PC-3 (cell line): ENCODE measurements around the gene MAPK7. TPM values are rescaled to one million over a fixed set of nuclear protein-coding genes. Genes with fewer than 3 reads are reported as not detected.

Source experiments
- ATAC-seq: fragments of 200-7000 bp; cut with Tn5 transposase; 2 replicates; pipeline ENCODE4 v1.9.1; 2020; ENCODE audit warnings: mild to moderate bottlenecking, moderate library complexity
- BruUV-seq: library from RNA; stranded (reverse); fragments of 400-500 nt; replicated peaks from 2 replicates; lab custom pipeline; 2021; lab: Mats Ljungman, UMichigan
- CTCF ChIA-PET: fragments of 300-600 bp; sonication (Branson Sonifier 250); formaldehyde crosslinking; loops from one replicate; lab custom pipeline; 2022; ENCODE audit warnings: antibody characterized with exemption; lab: Charles Lee
- POLR2A ChIA-PET: fragments of 300-600 bp; sonication (Branson Sonifier 250); formaldehyde crosslinking; loops from one replicate; lab custom pipeline; 2022; ENCODE audit warnings: antibody characterized with exemption; ENCODE audit not compliant: unreplicated experiment; lab: Charles Lee
- DNase-seq: peaks from one replicate; pipeline ENCODE4 v3.0.0-alpha.2; 2015
- H2AFZ ChIP-seq: fragments of 300-600 bp; sonication (generic); 2 replicates; pipeline ENCODE4 v1.6.0; 2016; ENCODE audit warnings: antibody characterized with exemption, low read length
- H3F3A ChIP-seq: fragments of 300-600 bp; sonication (generic); one replicate; pipeline ENCODE4 v1.6.0; 2017; ENCODE audit warnings: antibody characterized with exemption, low read length, control low read depth, mild to moderate bottlenecking; ENCODE audit not compliant: unreplicated experiment
- H3K27ac ChIP-seq: fragments of 300-600 bp; sonication (generic); 2 replicates; pipeline ENCODE4 v1.5.1; 2016; ENCODE audit warnings: mild to moderate bottlenecking, low read length
- H3K27me3 ChIP-seq: fragments of 300-600 bp; sonication (generic); 2 replicates; pipeline ENCODE4 v1.6.1; 2016; ENCODE audit warnings: low read length, mixed read lengths
- H3K36me3 ChIP-seq: fragments of 300-600 bp; sonication (generic); 2 replicates; pipeline ENCODE4 v1.6.1; 2016; ENCODE audit warnings: low read depth, mixed run types, low read length, mixed read lengths
- H3K4me1 ChIP-seq: fragments of 300-600 bp; sonication (generic); 2 replicates; pipeline ENCODE4 v1.5.1; 2016; ENCODE audit warnings: low read length; ENCODE audit not compliant: insufficient read depth
- H3K4me2 ChIP-seq: fragments of 300-600 bp; sonication (generic); 2 replicates; pipeline ENCODE4 v1.6.0; 2016; ENCODE audit warnings: low read length
- H3K4me3 ChIP-seq: fragments of 300-600 bp; sonication (generic); 2 replicates; pipeline ENCODE4 v1.5.1; 2016; ENCODE audit warnings: mild to moderate bottlenecking, low read length, mixed read lengths
- H3K79me2 ChIP-seq: fragments of 300-600 bp; sonication (generic); 2 replicates; pipeline ENCODE4 v1.6.1; 2017; ENCODE audit warnings: low read length, mixed read lengths
- H3K9ac ChIP-seq: fragments of 300-600 bp; sonication (generic); 2 replicates; pipeline ENCODE4 v1.6.0; 2016; ENCODE audit warnings: mild to moderate bottlenecking, low read length
- H3K9me2 ChIP-seq: fragments of 300-600 bp; sonication (generic); replicated peaks from 2 replicates; pipeline ENCODE4 v1.6.1; 2016; ENCODE audit warnings: mixed run types, low read length, mixed read lengths
- H3K9me3 ChIP-seq: fragments of 300-600 bp; sonication (generic); 2 replicates; pipeline ENCODE4 v1.6.1; 2016; ENCODE audit warnings: low read length, mixed read lengths
- H4K20me1 ChIP-seq: fragments of 300-600 bp; sonication (generic); 2 replicates; pipeline ENCODE4 v1.6.1; 2016; ENCODE audit warnings: low read length, mixed read lengths
- CTCF ChIP-seq: fragments of 300-600 bp; sonication (generic); conservative IDR thresholded peaks from 2 replicates; pipeline ENCODE4 v1.5.1; 2017; ENCODE audit warnings: antibody characterized with exemption, low read depth, mild to moderate bottlenecking, low read length
- EZH2 ChIP-seq: fragments of 300-600 bp; sonication (generic); IDR thresholded peaks from one replicate; pipeline ENCODE4 v1.6.1; 2017; ENCODE audit warnings: antibody characterized with exemption, mild to moderate bottlenecking, low read length; ENCODE audit not compliant: unreplicated experiment
- EZH2phosphoT487 ChIP-seq: fragments of 300-600 bp; sonication (generic); IDR thresholded peaks from 2 replicates; pipeline ENCODE4 v1.6.1; 2018; ENCODE audit warnings: mild to moderate bottlenecking, antibody characterized with exemption, low read length, borderline replicate concordance
- intact Hi-C: fragments of 100-400 bp; cut with micrococcal nuclease; formaldehyde crosslinking; loops from 2 replicates; pipeline ENCODE4 v1.9.0; 2023
- total RNA-seq: library from RNA; depleted of rRNA; stranded (reverse); fragments of >200 nt; gene quantifications from 2 replicates; pipeline ENCODE4 v1.2.3, GENCODE V29; 2014

The MAPK7 gene
- total RNA-seq, 1 experiment from 2014 or later, result 9.8 TPM

GRCh38 chr17:19397556-19398041, 19.3 kb downstream of the MAPK7 start:
- H3F3A ChIP-seq, result no peaks in the 10 kb centered on the region
- TF ChIP-seq EZH2 (no peak), CTCF (no peak), EZH2phosphoT487 (no peak)
- H3K36me3 ChIP-seq, result no peaks in the 10 kb centered on the region
- peak overlapping the region; percentile 50 for H3K9ac ChIP-seq
- BruUV-seq, result no TSS peak
- no peaks in the 10 kb centered on the region for H4K20me1 ChIP-seq
- no peaks in the 10 kb centered on the region for H3K79me2 ChIP-seq
- ChIA-PET POLR2A (no interaction called here), CTCF (no interaction called here)
- DNase-seq (no peak), ATAC-seq (no peak)
- no peak overlapping the region for H3K4me2 ChIP-seq
- peaks cover 14% of the 10 kb centered on the region for H3K4me1 ChIP-seq
- intact Hi-C loops, result no loop called here
- 0 out of 2 replicates have a peak overlapping the region, but pooled peaks have one; percentile 21 for H2AFZ ChIP-seq
- H3K27ac ChIP-seq, result peak overlapping the region; percentile 79
- H3K9me2 ChIP-seq, result no peaks in the 10 kb centered on the region
- no peaks in the 10 kb centered on the region for H3K9me3 ChIP-seq
- H3K4me3 ChIP-seq, result no peak overlapping the region
- H3K27me3 ChIP-seq, result no peaks in the 10 kb centered on the region

DNA sequence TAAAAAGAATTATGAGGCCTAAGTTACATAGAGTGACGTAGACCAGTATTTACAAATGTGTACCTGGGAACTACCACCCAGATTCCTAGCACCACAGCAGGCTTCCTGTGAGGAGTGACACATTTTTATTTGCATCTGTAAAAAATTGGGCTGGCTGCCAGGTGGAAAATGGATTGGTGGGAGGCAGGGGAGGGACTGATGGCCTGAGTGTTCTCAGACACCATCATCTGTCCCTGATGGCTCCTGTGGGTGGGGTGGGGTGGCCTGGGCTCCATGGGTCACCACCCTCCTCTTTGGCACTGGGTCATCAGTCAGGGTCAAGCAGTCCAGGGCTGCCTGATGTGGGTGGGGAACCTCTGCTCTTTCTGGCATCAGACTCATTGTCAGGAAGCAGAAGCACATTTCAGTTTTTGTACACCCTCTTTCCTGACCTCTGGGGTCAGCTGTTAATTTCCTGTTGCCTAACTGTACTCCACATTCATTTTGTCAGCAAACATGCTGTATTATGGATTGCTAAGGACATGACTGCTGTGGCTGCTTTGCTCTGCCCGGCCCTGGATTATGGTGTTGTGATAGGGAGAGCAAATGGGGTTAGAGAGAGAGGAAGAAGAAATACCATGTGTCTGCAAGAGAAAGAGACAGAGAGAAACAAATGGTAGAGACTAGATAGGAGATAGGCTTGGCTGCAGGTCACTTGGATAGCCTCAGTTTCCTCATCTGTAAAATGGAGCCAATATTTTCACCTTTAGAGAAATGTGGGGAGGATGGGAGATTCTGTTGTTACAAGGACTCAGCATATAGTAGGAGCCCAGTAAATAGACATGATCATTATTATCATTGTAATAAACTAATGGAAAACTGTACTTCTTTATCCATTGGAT, 20.2 kb downstream of the MAPK7 start:
- Histone ChIP-seq H4K20me1 (no peaks in the 10 kb centered on the region), H3K4me2 (no peak overlapping the region), H3F3A (no peaks in the 10 kb centered on the region), H3K9ac (no peak overlapping the region), H3K4me1 (peaks cover 14% of the 10 kb centered on the region), H3K36me3 (no peaks in the 10 kb centered on the region), H3K79me2 (no peaks in the 10 kb centered on the region), H3K27me3 (no peaks in the 10 kb centered on the region), H2AFZ (0 out of 2 replicates have a peak overlapping the region, but pooled peaks have one; percentile 21), H3K27ac (peak overlapping the region; percentile 79), H3K9me2 (no peaks in the 10 kb centered on the region), H3K9me3 (no peaks in the 10 kb centered on the region), H3K4me3 (no peak overlapping the region)
- POLR2A ChIA-PET, result no interaction called here
- DNase-seq (peak; percentile 79), ATAC-seq (peak; percentile 71)
- intact Hi-C loops, result no loop called here
- CTCF ChIA-PET, result no interaction called here
- TF ChIP-seq CTCF (no peak), EZH2 (no peak), EZH2phosphoT487 (no peak)
- BruUV-seq, result no TSS peak
